ENCODE results near the gene SUCLA2.

DNA sequence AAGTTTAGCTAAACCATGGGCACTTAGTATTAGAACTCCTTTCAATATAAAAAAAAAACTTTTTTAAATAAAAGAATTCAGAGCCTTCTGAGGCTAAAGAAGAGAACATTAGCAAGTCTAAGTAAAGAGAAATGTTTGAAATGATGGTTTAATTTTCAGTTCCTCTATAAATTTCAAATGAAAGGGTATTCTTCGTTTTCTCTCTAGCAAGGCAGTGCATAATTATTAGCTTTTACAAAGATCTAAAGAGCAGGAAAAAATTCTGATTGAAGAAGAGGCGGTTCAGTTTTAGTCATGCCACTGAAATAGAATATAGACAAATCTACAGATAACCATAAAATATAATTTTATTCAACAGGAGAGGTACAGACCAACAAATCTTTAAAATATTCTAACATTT, 18.0 kb downstream of the SUCLA2 start:
- TF ChIP-seq POLR2AphosphoS5 (IDR thresholded peaks at IDR 0.05; ENCODE audit: low read depth, low read length), result no peak
- TF ChIP-seq SIN3A (IDR thresholded peaks at IDR 0.05; ENCODE audit: borderline replicate concordance, insufficient read depth, low read length), result no peak
